Measurements from ENCODE around the gene IRF2. TPM values are rescaled to one million over a fixed set of nuclear protein-coding genes. Genes with fewer than 3 reads are reported as not detected.

IRF2 gene
- total RNA-seq, 6 experiments from 2014 or later: 13.4 to 24.0 (median 19.7) TPM

- Mint-ChIP-seq H3K27me3 (ENCODE audit: insufficient read depth) (no peaks in the 10 kb centered on the region), H3K36me3 (ENCODE audit: low read depth) (peaks cover 36% of the 10 kb centered on the region), H3K4me1 (ENCODE audit: low read depth) (peaks cover 35% of the 10 kb centered on the region), H3K27ac (peak overlapping the region; percentile 56), H3K4me3 (no peak overlapping the region), H3K9me3 (no peaks in the 10 kb centered on the region)
- DNase-seq: no peak
- no peak for TF ChIP-seq CTCF (IDR thresholded peaks at IDR 0.05)
Observed at GRCh38 chr4:184401397-184402171, 72.8 kb downstream of the IRF2 start.

- peak overlapping the region; percentile 55 for H3K4me3 Mint-ChIP-seq
- TF ChIP-seq CTCF (IDR thresholded peaks at IDR 0.05): no peak; the same call in 1 of the 2 replicates
- H3K27me3 Mint-ChIP-seq (ENCODE audit: insufficient read depth): no peaks in the 10 kb centered on the region
- peaks cover 39% of the 10 kb centered on the region for H3K36me3 Mint-ChIP-seq (ENCODE audit: low read depth)
- H3K27ac Mint-ChIP-seq: peak overlapping the region; percentile 56
- peaks cover 35% of the 10 kb centered on the region for H3K4me1 Mint-ChIP-seq (ENCODE audit: low read depth)
- H3K9me3 Mint-ChIP-seq: no peaks in the 10 kb centered on the region
- DNase-seq: no peak
Observed at GRCh38 chr4:184400891-184401290, 73.5 kb downstream of the IRF2 start.

GRCh38 chr4:184400375-184400870 lies 73.9 kb downstream of the IRF2 start:
- Mint-ChIP-seq H3K4me3 (peak overlapping the region; percentile 55), H3K9me3 (no peaks in the 10 kb centered on the region), H3K27ac (peak overlapping the region; percentile 56), H3K4me1 (ENCODE audit: low read depth) (peaks cover 35% of the 10 kb centered on the region), H3K27me3 (ENCODE audit: insufficient read depth) (no peaks in the 10 kb centered on the region), H3K36me3 (ENCODE audit: low read depth) (peaks cover 40% of the 10 kb centered on the region)
- peak; percentile 89 for DNase-seq
- peak; percentile 62 for TF ChIP-seq CTCF (IDR thresholded peaks at IDR 0.05)

- TF ChIP-seq CTCF (IDR thresholded peaks at IDR 0.05): no peak
Observed at GRCh38 chr4:184399512-184399908, 74.8 kb downstream of the IRF2 start.

GRCh38 chr4:184398741-184399511 lies 75.4 kb downstream of the IRF2 start:
- H3K9me3 Mint-ChIP-seq: no peaks in the 10 kb centered on the region
- peaks cover 35% of the 10 kb centered on the region for H3K4me1 Mint-ChIP-seq (ENCODE audit: low read depth)
- H3K36me3 Mint-ChIP-seq (ENCODE audit: low read depth): peaks cover 46% of the 10 kb centered on the region
- DNase-seq: no peak
- H3K27me3 Mint-ChIP-seq (ENCODE audit: insufficient read depth): no peaks in the 10 kb centered on the region
- TF ChIP-seq CTCF (IDR thresholded peaks at IDR 0.05): no peak
- no peak overlapping the region for H3K27ac Mint-ChIP-seq
- H3K4me3 Mint-ChIP-seq: no peak overlapping the region

More at GRCh38 chr4:184399512-184399908, 74.8 kb downstream of the IRF2 start:
- Mint-ChIP-seq H3K36me3 (ENCODE audit: low read depth) (peaks cover 41% of the 10 kb centered on the region), H3K4me1 (ENCODE audit: low read depth) (peaks cover 35% of the 10 kb centered on the region), H3K27me3 (ENCODE audit: insufficient read depth) (no peaks in the 10 kb centered on the region), H3K4me3 (no peak overlapping the region), H3K27ac (no peak overlapping the region; the same call in 1 of the 2 replicates), H3K9me3 (no peaks in the 10 kb centered on the region)
- DNase-seq: no peak

All from HFFc6 (cell line).